ENCODE measurements around the gene BBS5.

DNA sequence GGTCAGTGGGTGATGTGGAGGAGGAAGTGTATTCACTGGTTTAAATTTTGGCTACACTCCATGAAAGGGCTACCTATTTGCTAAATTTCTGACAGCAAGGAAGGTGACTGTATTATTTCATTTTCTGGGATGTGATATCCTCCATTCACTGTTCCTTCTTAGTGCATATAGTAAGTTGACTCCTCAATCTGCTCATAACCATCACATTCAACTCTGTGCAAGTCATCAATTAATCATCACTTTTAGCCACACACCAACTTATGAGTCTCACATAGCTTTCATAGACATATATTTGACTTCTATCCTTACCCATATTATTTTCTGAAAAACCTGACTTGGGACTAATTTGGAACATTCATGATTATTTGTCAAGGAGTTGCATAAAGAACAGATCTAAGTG, 47.2 kb downstream of the BBS5 start:
- no peak for TF ChIP-seq CTCF (IDR thresholded peaks at IDR 0.05; ENCODE audit: low read length)
- TF ChIP-seq EZH2 (IDR thresholded peaks at IDR 0.05; ENCODE audit: borderline replicate concordance, low read length), result no peak

Data from OCI-LY1 (cell line).